Karpas-422 (cell line): ENCODE results near the gene KCNK10. TPM values are rescaled to one million over a fixed set of nuclear protein-coding genes. Genes with fewer than 3 reads are reported as not detected.

Experiments used
- DNase-seq: peaks from one replicate; pipeline ENCODE4 v3.0.0-alpha.2; 2015
- H2AFZ ChIP-seq: fragments of 200-600 bp; sonication (generic); 2 replicates; pipeline ENCODE4 v1.6.1; 2014; ENCODE audit warnings: antibody characterized with exemption, low read length, mixed read lengths
- H3K27ac ChIP-seq: fragments of 200-600 bp; sonication (generic); 2 replicates; pipeline ENCODE4 v1.5.1; 2014; ENCODE audit warnings: mild to moderate bottlenecking, low read length, moderate library complexity
- H3K27me3 ChIP-seq: fragments of 200-600 bp; sonication (generic); 2 replicates; pipeline ENCODE4 v1.6.1; 2014; ENCODE audit warnings: low read length, mixed read lengths
- H3K36me3 ChIP-seq: fragments of 200-600 bp; sonication (generic); 2 replicates; pipeline ENCODE4 v1.6.1; 2014; ENCODE audit warnings: low read length, mixed read lengths; ENCODE audit not compliant: insufficient read depth
- H3K4me1 ChIP-seq: fragments of 200-600 bp; sonication (generic); 2 replicates; pipeline ENCODE4 v1.6.1; 2014; ENCODE audit warnings: mild to moderate bottlenecking, low read length, mixed read lengths
- H3K4me2 ChIP-seq: fragments of 200-600 bp; sonication (generic); 2 replicates; pipeline ENCODE4 v1.6.1; 2014; ENCODE audit warnings: low read length, low read depth, mild to moderate bottlenecking; ENCODE audit not compliant: poor library complexity, severe bottlenecking
- H3K4me3 ChIP-seq: fragments of 200-600 bp; sonication (generic); 2 replicates; pipeline ENCODE4 v1.5.1; 2014; ENCODE audit warnings: mild to moderate bottlenecking, antibody characterized with exemption, low read length, mixed read lengths
- H3K79me2 ChIP-seq: fragments of 200-600 bp; sonication (generic); 2 replicates; pipeline ENCODE4 v1.6.1; 2014; ENCODE audit warnings: mild to moderate bottlenecking, low read length, mixed read lengths
- H3K9ac ChIP-seq: fragments of 200-600 bp; sonication (generic); 2 replicates; pipeline ENCODE4 v1.6.0; 2014; ENCODE audit warnings: low read length
- H3K9me2 ChIP-seq: fragments of 200-600 bp; sonication (generic), shearing (Covaris generic); replicated peaks from 2 replicates; pipeline ENCODE4 v1.6.0; 2014; ENCODE audit warnings: mild to moderate bottlenecking, low read length, moderate library complexity; ENCODE audit not compliant: insufficient read depth
- H3K9me3 ChIP-seq: fragments of 300-700, 200-600 bp; sonication (generic); 2 replicates; pipeline ENCODE4 v1.6.1; 2014; ENCODE audit warnings: low read length, mixed read lengths
- H4K20me1 ChIP-seq: fragments of 200-600 bp; sonication (generic); 2 replicates; pipeline ENCODE4 v1.6.1; 2014; ENCODE audit warnings: mild to moderate bottlenecking, antibody characterized with exemption, low read length, low read depth; ENCODE audit not compliant: insufficient read depth
- total RNA-seq: library from RNA; depleted of rRNA; stranded (reverse); fragments of >200 nt; shearing (Covaris generic); gene quantifications from 2 replicates; pipeline ENCODE4 v1.2.3, GENCODE V29; 2014; ENCODE audit warnings: low replicate concordance

Gene KCNK10
- total RNA-seq, 1 experiment from 2014 or later, result 0.07 TPM

GRCh38 chr14:88247228-88247627 lies 75.8 kb downstream of the KCNK10 start:
- no peak overlapping the region for H3K9ac ChIP-seq
- H3K9me2 ChIP-seq, result no peaks in the 10 kb centered on the region
- no peaks in the 10 kb centered on the region for H3K79me2 ChIP-seq
- no peaks in the 10 kb centered on the region for H3K27me3 ChIP-seq
- no peaks in the 10 kb centered on the region for H3K4me1 ChIP-seq
- no peak overlapping the region for H3K27ac ChIP-seq
- no peak overlapping the region for H2AFZ ChIP-seq
- no peaks in the 10 kb centered on the region for H4K20me1 ChIP-seq
- H3K4me2 ChIP-seq, result no peak overlapping the region
- H3K36me3 ChIP-seq, result no peaks in the 10 kb centered on the region
- no peak overlapping the region for H3K4me3 ChIP-seq
- DNase-seq, result no peak
- no peaks in the 10 kb centered on the region for H3K9me3 ChIP-seq

GRCh38 chr14:88245321-88245720 lies 77.7 kb downstream of the KCNK10 start:
- no peaks in the 10 kb centered on the region for H3K36me3 ChIP-seq
- no peak overlapping the region for H3K9ac ChIP-seq
- no peak overlapping the region for H3K4me2 ChIP-seq
- no peaks in the 10 kb centered on the region for H4K20me1 ChIP-seq
- H3K27ac ChIP-seq, result no peak overlapping the region
- no peak for DNase-seq
- no peaks in the 10 kb centered on the region for H3K27me3 ChIP-seq
- no peak overlapping the region for H3K4me3 ChIP-seq
- H3K4me1 ChIP-seq, result no peaks in the 10 kb centered on the region
- H2AFZ ChIP-seq, result no peak overlapping the region
- no peaks in the 10 kb centered on the region for H3K79me2 ChIP-seq
- no peaks in the 10 kb centered on the region for H3K9me3 ChIP-seq
- no peaks in the 10 kb centered on the region for H3K9me2 ChIP-seq

DNA sequence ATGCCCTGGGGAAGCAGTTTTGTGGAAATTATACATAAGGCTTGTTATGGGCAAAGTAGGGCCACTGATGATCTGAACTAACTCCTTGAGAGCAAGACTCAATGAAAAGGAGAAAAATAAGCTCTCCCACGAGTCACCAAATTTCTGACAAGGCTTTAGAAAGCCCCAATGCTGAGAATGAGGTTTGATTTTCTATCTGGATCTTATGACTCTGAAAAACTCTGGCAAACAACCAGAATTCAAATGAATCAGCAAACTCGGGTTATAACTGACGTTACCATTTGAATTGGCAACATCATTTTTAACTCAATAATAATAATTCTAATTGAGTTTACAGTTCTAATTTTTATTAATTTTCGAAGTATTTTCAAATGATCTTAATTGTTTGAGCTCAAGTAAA lies 79.1 kb downstream of the KCNK10 start:
- H3K27ac ChIP-seq, result no peak overlapping the region
- H3K9ac ChIP-seq, result no peak overlapping the region
- H2AFZ ChIP-seq, result no peak overlapping the region
- H3K4me2 ChIP-seq, result no peak overlapping the region
- H3K36me3 ChIP-seq, result no peaks in the 10 kb centered on the region
- no peaks in the 10 kb centered on the region for H3K9me2 ChIP-seq
- no peaks in the 10 kb centered on the region for H4K20me1 ChIP-seq
- H3K27me3 ChIP-seq, result no peaks in the 10 kb centered on the region
- no peaks in the 10 kb centered on the region for H3K9me3 ChIP-seq
- no peak overlapping the region for H3K4me3 ChIP-seq
- no peak for DNase-seq
- no peaks in the 10 kb centered on the region for H3K79me2 ChIP-seq
- no peaks in the 10 kb centered on the region for H3K4me1 ChIP-seq

DNA sequence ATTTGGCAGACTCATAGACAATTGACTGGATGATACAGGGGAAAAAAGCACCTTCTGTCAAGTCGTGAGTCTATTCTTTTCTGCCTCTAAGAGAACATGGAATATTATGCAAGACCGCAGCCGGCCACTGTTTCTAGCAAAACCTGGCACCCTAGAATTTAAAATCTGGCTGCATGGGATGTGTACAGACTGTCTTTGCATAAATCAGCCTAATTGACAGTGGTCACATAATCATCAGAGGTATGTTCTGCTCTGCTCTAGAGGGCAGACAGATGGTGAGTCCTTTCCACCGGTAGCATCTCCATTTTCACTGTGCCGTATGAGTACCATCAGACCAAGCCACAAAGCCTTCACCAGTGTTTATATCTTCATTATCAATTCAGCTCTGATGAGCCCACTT lies 80.6 kb downstream of the KCNK10 start:
- no peak overlapping the region for H3K9ac ChIP-seq
- H3K27me3 ChIP-seq, result no peaks in the 10 kb centered on the region
- no peak for DNase-seq
- no peak overlapping the region for H3K4me3 ChIP-seq
- H4K20me1 ChIP-seq, result no peaks in the 10 kb centered on the region
- no peak overlapping the region for H3K27ac ChIP-seq
- H3K9me3 ChIP-seq, result no peaks in the 10 kb centered on the region
- H3K36me3 ChIP-seq, result no peaks in the 10 kb centered on the region
- H3K9me2 ChIP-seq, result no peaks in the 10 kb centered on the region
- H3K4me2 ChIP-seq, result no peak overlapping the region
- H3K79me2 ChIP-seq, result no peaks in the 10 kb centered on the region
- H3K4me1 ChIP-seq, result no peaks in the 10 kb centered on the region
- no peak overlapping the region for H2AFZ ChIP-seq

- H3K79me2 ChIP-seq, result no peaks in the 10 kb centered on the region
- H3K9ac ChIP-seq, result no peak overlapping the region
- H2AFZ ChIP-seq, result no peak overlapping the region
- H3K4me1 ChIP-seq, result no peaks in the 10 kb centered on the region
- no peak overlapping the region for H3K27ac ChIP-seq
- DNase-seq, result no peak
- no peaks in the 10 kb centered on the region for H3K9me2 ChIP-seq
- H3K36me3 ChIP-seq, result no peaks in the 10 kb centered on the region
- H3K4me3 ChIP-seq, result no peak overlapping the region
- no peaks in the 10 kb centered on the region for H3K27me3 ChIP-seq
- no peaks in the 10 kb centered on the region for H3K9me3 ChIP-seq
- H4K20me1 ChIP-seq, result no peaks in the 10 kb centered on the region
- H3K4me2 ChIP-seq, result no peak overlapping the region
Measured at GRCh38 chr14:88241810-88242209, 81.3 kb downstream of the KCNK10 start.

- Histone ChIP-seq H3K9me2 (no peaks in the 10 kb centered on the region), H3K4me2 (no peak overlapping the region), H3K4me3 (no peak overlapping the region), H3K27me3 (no peaks in the 10 kb centered on the region), H3K79me2 (no peaks in the 10 kb centered on the region), H3K9me3 (no peaks in the 10 kb centered on the region), H4K20me1 (no peaks in the 10 kb centered on the region), H3K4me1 (no peaks in the 10 kb centered on the region), H3K36me3 (no peaks in the 10 kb centered on the region), H2AFZ (no peak overlapping the region), H3K27ac (no peak overlapping the region), H3K9ac (no peak overlapping the region)
- no peak for DNase-seq
Measured at GRCh38 chr14:88234442-88234841, 88.6 kb downstream of the KCNK10 start.

GRCh38 chr14:88233915-88234314 lies 89.2 kb downstream of the KCNK10 start:
- Histone ChIP-seq H3K4me3 (no peak overlapping the region), H3K9ac (no peak overlapping the region), H3K36me3 (no peaks in the 10 kb centered on the region), H2AFZ (no peak overlapping the region), H3K4me1 (no peaks in the 10 kb centered on the region), H3K9me2 (no peaks in the 10 kb centered on the region), H3K9me3 (no peaks in the 10 kb centered on the region), H3K27ac (no peak overlapping the region), H3K4me2 (no peak overlapping the region), H4K20me1 (no peaks in the 10 kb centered on the region), H3K27me3 (no peaks in the 10 kb centered on the region), H3K79me2 (no peaks in the 10 kb centered on the region)
- DNase-seq, result peak; percentile 83

GRCh38 chr14:88232771-88233170 lies 90.3 kb downstream of the KCNK10 start:
- no peaks in the 10 kb centered on the region for H3K4me1 ChIP-seq
- no peak overlapping the region for H3K9ac ChIP-seq
- no peaks in the 10 kb centered on the region for H3K79me2 ChIP-seq
- H3K36me3 ChIP-seq, result no peaks in the 10 kb centered on the region
- H3K9me3 ChIP-seq, result no peaks in the 10 kb centered on the region
- H3K4me3 ChIP-seq, result no peak overlapping the region
- no peak overlapping the region for H3K4me2 ChIP-seq
- H4K20me1 ChIP-seq, result no peaks in the 10 kb centered on the region
- H3K9me2 ChIP-seq, result no peaks in the 10 kb centered on the region
- no peak overlapping the region for H3K27ac ChIP-seq
- 0 out of 2 replicates have a peak, but pooled peaks cover under 1% of the 10 kb centered on the region for H3K27me3 ChIP-seq
- H2AFZ ChIP-seq, result no peak overlapping the region
- no peak for DNase-seq

GRCh38 chr14:88231603-88232002 lies 91.5 kb downstream of the KCNK10 start:
- Histone ChIP-seq H3K79me2 (no peaks in the 10 kb centered on the region), H3K9me2 (no peaks in the 10 kb centered on the region), H3K27ac (no peak overlapping the region), H3K4me3 (no peak overlapping the region), H3K36me3 (no peaks in the 10 kb centered on the region), H2AFZ (no peak overlapping the region), H4K20me1 (no peaks in the 10 kb centered on the region), H3K9ac (no peak overlapping the region), H3K4me2 (no peak overlapping the region), H3K4me1 (no peaks in the 10 kb centered on the region), H3K9me3 (no peaks in the 10 kb centered on the region), H3K27me3 (0 out of 2 replicates have a peak, but pooled peaks cover 2% of the 10 kb centered on the region)
- no peak for DNase-seq
